NCI-H2171 treated with DMSO at 0.1 percent for 48 hours (cell line): ENCODE measurements around the gene HMX2.
"Not testable (repeated sequence)": the region's sequence is repeated elsewhere in the genome, so short reads cannot be mapped to it uniquely, and the experiment has no call there.

Source experiments
- DNase-seq: peaks from one replicate; lab custom pipeline; 2025; lab: John Stamatoyannopoulos, UW

The HMX2 gene

GRCh38 chr10:123150986-123151736 is 3.2 kb downstream of the HMX2 start:
- no peak for DNase-seq

GRCh38 chr10:123151737-123152135 is 3.8 kb downstream of the HMX2 start:
- DNase-seq = no peak

- no peak for DNase-seq
Measured at GRCh38 chr10:123153486-123154091, 5.7 kb downstream of the HMX2 start.

GRCh38 chr10:123154092-123154710 is 6.3 kb downstream of the HMX2 start, which contains the start of gene BUB3:
BUB3 (plus strand) TSS chr10:123154402; CDS start chr10:123154918, 516 bp downstream.
- DNase-seq = peak; percentile 99

- peak; percentile 33 for DNase-seq
Measured at GRCh38 chr10:123154711-123155505, 7.0 kb downstream of the HMX2 start.

GRCh38 chr10:123156078-123156477 is 8.1 kb downstream of the HMX2 start:
- no peak for DNase-seq

- DNase-seq = no peak
Measured at GRCh38 chr10:123157210-123157609, 9.3 kb downstream of the HMX2 start.

GRCh38 chr10:123158682-123159081 is 10.7 kb downstream of the HMX2 start:
- DNase-seq = no peak

GRCh38 chr10:123160311-123160980 is 12.5 kb downstream of the HMX2 start:
- DNase-seq = no peak

GRCh38 chr10:123164319-123164718 is 16.4 kb downstream of the HMX2 start:
- DNase-seq = no peak

GRCh38 chr10:123165445-123166072 is 17.6 kb downstream of the HMX2 start:
- DNase-seq = peak; percentile 20

- DNase-seq = no peak
Measured at GRCh38 chr10:123166618-123167017, 18.7 kb downstream of the HMX2 start.

GRCh38 chr10:123170961-123171360 is 23.0 kb downstream of the HMX2 start:
- DNase-seq = no peak

- not testable (repeated sequence) for DNase-seq
Measured at GRCh38 chr10:123171616-123172015, 23.7 kb downstream of the HMX2 start.

- no peak for DNase-seq
Measured at GRCh38 chr10:123175389-123176387, 27.8 kb downstream of the HMX2 start.

- DNase-seq = not testable (repeated sequence)
Measured at GRCh38 chr10:123178390-123178789, 30.5 kb downstream of the HMX2 start.

- no peak for DNase-seq
Measured at GRCh38 chr10:123180101-123181090, 32.5 kb downstream of the HMX2 start.

- no peak for DNase-seq
Measured at GRCh38 chr10:123183724-123184123, 35.8 kb downstream of the HMX2 start.

GRCh38 chr10:123187781-123188180 is 39.8 kb downstream of the HMX2 start:
- DNase-seq = no peak
